GM12874 (cell line): ENCODE data around the gene FOSB.

Experiments
- CTCF ChIP-seq: IDR thresholded peaks from 2 replicates; pipeline ENCODE4 v1.5.1; 2011; ENCODE audit warnings: low read depth, mild to moderate bottlenecking, control low read depth, low read length, moderate library complexity; ENCODE audit not compliant: insufficient read depth

FOSB gene

GRCh38 chr19:45505151-45505995 is 37.6 kb downstream of the FOSB start:
- TF ChIP-seq CTCF: no peak

GRCh38 chr19:45505996-45506245 is 38.1 kb downstream of the FOSB start:
- TF ChIP-seq CTCF: no peak

GRCh38 chr19:45506246-45506988 is 38.6 kb downstream of the FOSB start:
- TF ChIP-seq CTCF: peak; percentile 58

- TF ChIP-seq CTCF: no peak
Measured at GRCh38 chr19:45506989-45507871, 39.4 kb downstream of the FOSB start, which contains the start of gene VASP. TSS of gene VASP (plus strand) at chr19:45507479. CDS start at chr19:45507772, 293 bp downstream.

GRCh38 chr19:45507872-45508416 is 40.1 kb downstream of the FOSB start:
- no peak for TF ChIP-seq CTCF

GRCh38 chr19:45508417-45508860 is 40.6 kb downstream of the FOSB start:
- TF ChIP-seq CTCF: no peak
